Measurements from ENCODE around the gene PEPD. TPM values are rescaled to one million over a fixed set of nuclear protein-coding genes. Genes with fewer than 3 reads are reported as not detected.

Gene PEPD
- total and polyA plus RNA-seq, 2 of the 4 experiments (the other 2 are of a cell fraction): 36.7 to 88.4 TPM

DNA sequence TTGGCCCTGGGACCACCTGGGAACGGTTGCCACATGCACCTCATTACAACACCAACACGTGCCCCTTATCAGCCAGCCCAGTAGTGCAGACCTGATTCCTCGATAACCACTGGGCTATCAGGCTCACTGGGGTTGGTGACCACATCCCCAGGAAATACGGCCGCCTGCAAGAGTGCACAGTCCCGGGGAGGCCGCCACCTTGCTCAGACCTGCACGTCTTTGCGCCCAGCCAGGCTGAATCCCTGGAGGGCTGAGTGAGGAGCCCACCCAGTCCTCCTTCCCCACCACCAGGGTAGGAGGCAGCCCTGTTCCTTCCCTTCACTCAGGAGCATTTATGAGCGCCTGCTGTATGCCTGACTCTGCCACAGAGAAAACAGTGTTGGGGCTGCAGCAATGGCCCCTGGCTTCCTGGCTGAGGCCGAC lies 80.3 kb downstream of the PEPD start:
- no peak overlapping the region for H3K14ac ChIP-seq (replicated peaks; ENCODE audit: low read depth, low read length)
- H3K4ac ChIP-seq (ENCODE audit: low read depth, low read length): no peak overlapping the region
- no peak overlapping the region for H4K91ac ChIP-seq (ENCODE audit: insufficient read depth, low read depth, low read length)
- H2AFZ ChIP-seq (replicated peaks; ENCODE audit: low read length, poor library complexity): no peak overlapping the region
- no peak overlapping the region for H3K18ac ChIP-seq (ENCODE audit: low read depth, low read length)
- no peak overlapping the region for H3K4me3 ChIP-seq (ENCODE audit: insufficient read depth, low read depth, low read length)
- dilution Hi-C loops (cut with HindIII; ENCODE audit: low sequenced_read_pairs, unreplicated experiment) (no loop called here), intact Hi-C loops (cut with micrococcal nuclease) (no loop called here), in situ Hi-C loops (cut with MboI; ENCODE audit: low sequenced_read_pairs) (no loop called here)
- H4K8ac ChIP-seq (ENCODE audit: low read depth in 2 of 2, low read length in 2 of 2): no peak overlapping the region
- TF ChIP-seq RAD21 (IDR thresholded peaks at IDR 0.05; ENCODE audit: low read length) (no peak), RFX5 (IDR thresholded peaks at IDR 0.05; ENCODE audit: low read depth, low read length) (no peak), POLR2A (IDR thresholded peaks at IDR 0.05; ENCODE audit: low read depth, low read length) (no peak), BHLHE40 (IDR thresholded peaks at IDR 0.05; ENCODE audit: low read depth, low read length) (no peak), CHD1 (IDR thresholded peaks at IDR 0.05; ENCODE audit: low read depth, low read length) (no peak), CEBPB (IDR thresholded peaks at IDR 0.05; ENCODE audit: low read depth, low read length) (no peak), MXI1 (IDR thresholded peaks at IDR 0.05; ENCODE audit: borderline replicate concordance, low read depth, low read length) (no peak), FOS (IDR thresholded peaks at IDR 0.05; ENCODE audit: low read depth, low read length) (no peak), SMC3 (IDR thresholded peaks at IDR 0.05; ENCODE audit: low read depth, low read length) (no peak), RCOR1 (IDR thresholded peaks at IDR 0.05; ENCODE audit: insufficient replicate concordance, low read length) (no peak), MAFK (IDR thresholded peaks at IDR 0.05; ENCODE audit: low read depth, low read length) (no peak)
- TF ChIP-seq, protein P1, sequence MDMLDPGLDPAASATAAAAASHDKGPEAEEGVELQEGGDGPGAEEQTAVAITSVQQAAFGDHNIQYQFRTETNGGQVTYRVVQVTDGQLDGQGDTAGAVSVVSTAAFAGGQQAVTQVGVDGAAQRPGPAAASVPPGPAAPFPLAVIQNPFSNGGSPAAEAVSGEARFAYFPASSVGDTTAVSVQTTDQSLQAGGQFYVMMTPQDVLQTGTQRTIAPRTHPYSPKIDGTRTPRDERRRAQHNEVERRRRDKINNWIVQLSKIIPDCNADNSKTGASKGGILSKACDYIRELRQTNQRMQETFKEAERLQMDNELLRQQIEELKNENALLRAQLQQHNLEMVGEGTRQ (IDR thresholded peaks at IDR 0.05; ENCODE audit: low read depth, low read length): no peak
- TF ChIP-seq, protein P2, sequence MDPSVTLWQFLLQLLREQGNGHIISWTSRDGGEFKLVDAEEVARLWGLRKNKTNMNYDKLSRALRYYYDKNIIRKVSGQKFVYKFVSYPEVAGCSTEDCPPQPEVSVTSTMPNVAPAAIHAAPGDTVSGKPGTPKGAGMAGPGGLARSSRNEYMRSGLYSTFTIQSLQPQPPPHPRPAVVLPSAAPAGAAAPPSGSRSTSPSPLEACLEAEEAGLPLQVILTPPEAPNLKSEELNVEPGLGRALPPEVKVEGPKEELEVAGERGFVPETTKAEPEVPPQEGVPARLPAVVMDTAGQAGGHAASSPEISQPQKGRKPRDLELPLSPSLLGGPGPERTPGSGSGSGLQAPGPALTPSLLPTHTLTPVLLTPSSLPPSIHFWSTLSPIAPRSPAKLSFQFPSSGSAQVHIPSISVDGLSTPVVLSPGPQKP (IDR thresholded peaks at IDR 0.05; ENCODE audit: borderline replicate concordance, low read depth, low read length): no peak
- DNase-seq: no peak
- no peaks in the 10 kb centered on the region for H3K27me3 ChIP-seq (ENCODE audit: control insufficient read depth, insufficient read depth, low read length)
- no TSS peak for BruUV-seq (replicated peaks)
- H3K9me3 ChIP-seq (ENCODE audit: control insufficient read depth, insufficient read depth, low read length): no peaks in the 10 kb centered on the region
- H2AK5ac ChIP-seq (ENCODE audit: low read depth, low read length): no peak overlapping the region
- no peak overlapping the region for H3K4me2 ChIP-seq (ENCODE audit: low read depth, low read length)
- no peak overlapping the region for H3K9ac ChIP-seq (ENCODE audit: low read depth, low read length)
- H3K9me1 ChIP-seq (ENCODE audit: insufficient read depth, low read length): peaks cover 10% of the 10 kb centered on the region; the same call in 1 of the 2 replicates
- no peaks in the 10 kb centered on the region for H3K79me1 ChIP-seq (ENCODE audit: low read depth in 1 of 2, low read length in 2 of 2)
- H3K27ac ChIP-seq (ENCODE audit: insufficient read depth, low read length): no peak overlapping the region
- no peak for ATAC-seq (ENCODE audit: low read depth)
- no peaks in the 10 kb centered on the region for H4K20me1 ChIP-seq (ENCODE audit: insufficient read depth, low read length)
- H2AK9ac ChIP-seq (replicated peaks; ENCODE audit: low read depth, low read length, poor library complexity): no peak overlapping the region
- no peak overlapping the region for H2BK15ac ChIP-seq (ENCODE audit: low read depth, low read length)
- no peak overlapping the region for H2BK5ac ChIP-seq (ENCODE audit: low read depth, low read length, poor library complexity, severe bottlenecking)
- H4K5ac ChIP-seq (ENCODE audit: low read depth, low read length): no peak overlapping the region
- 100% methylated on average over 4 of the region's 11 CpGs; no CpG with 5 or more reads in 1 of the 2 experiments for WGBS, 2 experiments (ENCODE audit: extremely low coverage in 2 of 2, insufficient read length in 1 of 2)
- H2BK20ac ChIP-seq (ENCODE audit: low read depth, low read length): no peak overlapping the region
- H3K23ac ChIP-seq (ENCODE audit: low read depth, low read length): no peak overlapping the region
- ChIA-PET CTCF (no interaction called here), POLR2A (ENCODE audit: unreplicated experiment) (no interaction called here)
- H3K36me3 ChIP-seq (ENCODE audit: control insufficient read depth, insufficient read depth, low read length): no peaks in the 10 kb centered on the region
- no peak overlapping the region for H3K56ac ChIP-seq (ENCODE audit: extremely low read depth, insufficient read depth, low read length)
- H3K4me1 ChIP-seq (ENCODE audit: control insufficient read depth, insufficient read depth, low read length): no peaks in the 10 kb centered on the region
- H2BK120ac ChIP-seq (ENCODE audit: low read depth, low read length): no peak overlapping the region
